Measurements from ENCODE around the gene DAB2.

Gene DAB2

DNA sequence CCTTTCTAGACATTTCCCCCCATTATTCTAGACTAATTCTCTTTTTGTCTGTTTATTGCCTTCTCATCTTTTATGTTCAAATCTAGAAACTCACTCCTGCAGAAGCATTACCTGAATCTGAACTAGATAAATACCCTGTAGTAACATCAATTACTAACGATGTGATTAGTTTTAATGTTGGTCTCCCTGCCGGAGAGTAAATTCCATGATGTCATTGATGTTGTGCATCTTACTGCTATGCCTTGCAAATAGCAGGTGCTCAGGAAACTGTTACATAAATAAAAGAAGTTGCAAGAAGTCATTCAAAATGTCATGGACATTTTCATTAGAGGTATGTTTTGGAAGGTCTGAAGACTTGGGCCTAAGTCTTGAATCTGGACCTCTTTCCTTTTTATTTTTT lies 37.5 kb downstream of the DAB2 start:
- DNase-seq (ENCODE audit: low spot score): no peak

DNA sequence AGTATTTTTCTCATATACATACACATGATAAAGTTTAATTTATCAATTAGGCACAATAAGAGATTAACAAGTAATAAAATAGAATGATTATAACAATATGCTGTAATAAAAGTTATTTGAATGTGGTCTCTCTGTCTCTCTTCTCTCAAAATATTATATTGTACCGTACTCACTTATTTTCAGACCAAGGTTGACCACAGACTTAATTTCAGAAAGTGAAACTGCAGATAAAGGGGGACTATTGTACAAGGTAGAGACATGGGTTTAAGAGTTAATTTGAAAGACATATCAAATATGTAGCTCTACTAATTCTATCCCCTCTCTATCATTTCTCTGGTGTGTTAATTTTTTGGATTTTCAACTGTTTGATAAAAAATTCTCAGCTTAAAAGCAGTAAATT lies 40.5 kb downstream of the DAB2 start:
- no peak for DNase-seq (ENCODE audit: low spot score)

DNA sequence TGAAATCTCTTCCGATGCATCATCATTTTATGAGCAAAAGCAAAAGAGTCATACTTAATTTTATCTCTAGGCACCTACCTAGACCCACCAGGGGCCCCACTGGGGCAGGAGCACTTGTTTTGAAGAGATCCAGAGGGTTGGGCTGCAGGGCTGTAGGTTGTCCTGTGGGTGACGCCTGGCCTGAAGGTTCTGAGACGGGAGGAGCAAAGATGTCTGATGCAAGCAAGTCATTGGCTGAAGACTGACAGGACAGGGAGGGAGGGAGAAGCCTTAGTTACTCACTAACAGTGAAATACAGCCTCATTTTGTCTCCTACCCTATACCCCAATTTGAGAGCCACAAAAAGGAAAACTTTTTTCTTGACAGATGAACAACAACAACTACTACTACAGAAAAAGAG lies 43.4 kb downstream of the DAB2 start:
- no peak for DNase-seq (ENCODE audit: low spot score)

DNA sequence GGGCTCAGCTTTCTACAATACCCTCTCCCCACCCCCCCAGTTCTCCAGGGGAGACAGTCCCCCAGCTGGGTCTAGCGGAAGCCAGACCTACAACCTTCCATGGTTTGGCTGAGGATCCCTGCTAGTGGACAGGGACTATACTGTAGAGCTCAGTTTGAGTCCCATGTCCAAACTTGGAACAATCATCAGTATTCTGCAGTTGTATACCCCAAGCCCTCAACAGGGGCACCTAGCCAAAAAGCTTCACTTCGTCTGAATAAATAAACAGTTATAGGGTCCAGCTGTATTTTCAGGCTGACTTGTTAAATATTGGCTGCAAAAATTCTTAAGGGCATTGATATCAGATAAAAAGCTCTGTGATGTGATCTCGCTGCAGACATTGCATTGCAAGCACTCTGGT lies 45.1 kb downstream of the DAB2 start:
- DNase-seq (ENCODE audit: low spot score): no peak

DNA sequence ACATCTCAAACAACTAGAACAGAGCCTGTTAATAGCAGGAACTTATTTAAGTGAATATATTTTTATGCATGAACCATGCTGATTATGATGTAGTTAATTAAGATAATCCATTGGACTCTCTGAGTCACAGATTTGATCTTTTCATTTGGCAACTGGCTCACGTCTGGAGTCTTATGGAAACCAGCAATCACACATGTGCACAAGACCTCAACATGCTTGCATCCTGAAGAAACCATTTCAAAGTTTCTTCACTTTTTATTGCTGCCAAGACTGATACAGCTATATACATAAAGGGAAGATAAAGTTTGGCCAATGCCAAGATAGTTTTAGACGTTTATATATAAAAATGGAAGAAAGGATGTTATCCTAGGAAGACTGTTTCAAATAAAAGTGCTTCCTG lies 47.2 kb downstream of the DAB2 start:
- no peak for DNase-seq (ENCODE audit: low spot score)

DNA sequence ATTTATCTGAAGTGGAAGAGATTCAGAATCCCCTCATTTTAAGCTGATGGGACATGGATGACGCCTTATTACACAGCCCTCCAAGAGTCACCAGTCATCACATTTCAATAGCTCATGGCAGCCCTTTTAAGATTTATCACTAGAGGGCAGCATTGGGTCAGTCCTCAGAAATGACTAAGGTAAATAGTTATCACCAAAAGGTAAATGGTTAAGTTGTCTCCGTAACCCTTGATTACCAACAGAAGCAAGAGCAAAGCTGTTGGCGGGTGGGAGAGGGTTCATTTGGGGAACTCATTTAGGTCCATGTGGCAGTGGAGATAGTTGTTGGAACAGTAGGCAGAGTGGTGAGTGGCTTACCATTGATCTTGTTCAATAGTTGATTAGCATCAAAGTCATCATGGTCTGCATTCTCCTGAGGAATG lies 48.5 kb downstream of the DAB2 start:
- DNase-seq (ENCODE audit: low spot score): peak; percentile 18

DNA sequence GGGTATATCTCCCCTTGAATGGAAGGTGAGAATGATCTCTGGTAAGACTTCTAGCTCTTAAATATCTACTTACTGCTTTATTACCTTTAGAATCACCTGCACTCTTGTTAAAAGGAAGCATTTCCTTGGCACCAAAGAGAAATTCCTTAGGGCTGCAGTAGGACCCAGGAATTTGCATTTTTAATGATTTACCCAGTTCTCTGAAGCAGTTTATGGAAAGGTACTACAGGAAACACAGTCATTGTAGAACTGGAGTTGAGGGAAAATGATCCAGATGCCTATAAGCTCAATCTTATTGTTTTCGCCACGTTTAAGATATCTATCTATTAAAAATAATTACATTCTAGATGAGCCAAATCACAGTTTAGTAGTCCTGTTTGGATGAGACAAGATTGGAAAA lies 51.0 kb downstream of the DAB2 start:
- DNase-seq (ENCODE audit: low spot score): no peak

DNA sequence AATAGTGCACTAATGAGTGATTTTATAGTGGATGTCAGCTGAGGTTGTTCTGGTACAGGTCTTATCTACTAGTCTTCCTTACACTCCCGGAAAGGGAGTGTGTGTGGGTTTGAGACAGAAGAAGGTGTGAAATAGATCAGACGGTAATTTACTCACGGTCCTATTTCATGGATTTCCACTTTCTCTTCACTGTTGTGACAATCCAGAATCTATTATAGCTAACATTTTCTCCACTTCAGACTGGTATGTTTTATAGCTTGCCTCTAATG lies 53.5 kb downstream of the DAB2 start:
- DNase-seq (ENCODE audit: low spot score): no peak

DNA sequence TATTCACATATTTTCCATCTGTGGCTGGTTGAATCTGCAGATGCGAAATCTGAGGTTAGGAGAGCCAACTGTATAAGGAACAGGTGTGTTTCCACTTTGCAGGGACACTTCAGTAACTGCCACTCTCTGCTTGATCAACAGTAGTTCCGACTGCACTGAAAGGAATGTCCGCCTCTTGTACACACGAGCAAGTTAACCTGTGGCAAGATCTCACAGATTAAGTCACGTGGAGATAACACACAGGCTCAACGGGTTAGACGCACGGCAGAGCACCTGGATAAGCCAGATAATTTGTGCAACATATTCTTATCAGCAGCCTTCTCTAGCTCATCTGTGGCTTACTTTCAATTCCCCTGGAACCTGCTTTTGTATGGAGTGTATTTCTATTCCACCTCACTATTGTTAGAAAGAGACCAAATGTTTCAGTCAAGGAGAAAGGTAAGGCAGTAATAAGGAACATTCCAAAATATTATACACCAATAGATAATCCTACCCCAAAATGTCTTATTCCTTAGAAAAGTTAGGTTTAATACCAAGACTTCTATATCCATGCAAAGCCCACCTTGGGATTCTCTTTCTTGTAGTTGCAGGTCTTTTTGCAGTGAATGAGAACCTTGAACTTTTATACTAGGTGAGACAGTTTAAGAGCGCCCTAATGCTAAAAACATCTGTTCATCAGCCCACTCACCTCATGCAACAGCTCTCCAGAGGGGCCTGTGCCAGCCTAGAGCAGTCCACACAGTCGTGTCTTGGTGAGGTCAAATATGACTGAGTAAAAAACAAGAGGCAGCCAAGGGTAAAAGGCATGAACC lies 54.0 kb downstream of the DAB2 start:
- DNase-seq (ENCODE audit: low spot score): no peak

DNA sequence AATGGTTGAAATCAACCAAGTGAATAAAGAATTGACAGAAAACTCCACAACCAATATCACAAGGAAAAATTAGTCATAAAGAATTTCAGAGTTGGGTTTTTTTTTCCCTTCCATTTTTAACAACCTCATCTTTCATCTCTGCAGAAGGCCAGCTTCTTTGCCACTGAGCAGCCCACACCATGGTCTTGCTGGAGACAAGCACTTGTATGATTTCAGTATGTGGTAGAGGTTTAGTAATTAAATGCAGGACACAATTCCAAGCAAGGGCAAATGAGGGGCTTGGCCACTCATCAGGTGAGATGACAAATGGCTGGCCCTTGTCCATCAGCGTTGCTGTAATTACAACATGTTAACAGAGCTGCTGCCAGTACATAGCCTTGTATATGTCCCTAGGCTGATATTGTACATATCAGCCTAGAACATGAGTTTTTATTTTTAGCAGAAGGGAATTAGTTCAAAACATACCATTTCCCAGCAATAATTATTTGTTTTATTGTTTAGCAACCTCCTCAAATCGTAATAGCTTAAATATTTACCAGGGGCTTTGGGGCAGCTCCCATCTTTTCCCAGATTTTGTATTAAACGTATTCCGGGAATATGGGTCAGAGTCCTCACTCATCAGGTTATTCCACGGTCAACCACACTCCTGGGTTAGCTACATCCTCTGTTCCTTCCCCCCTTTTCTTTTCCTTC lies 55.5 kb downstream of the DAB2 start:
- no peak for DNase-seq (ENCODE audit: low spot score)

DNA sequence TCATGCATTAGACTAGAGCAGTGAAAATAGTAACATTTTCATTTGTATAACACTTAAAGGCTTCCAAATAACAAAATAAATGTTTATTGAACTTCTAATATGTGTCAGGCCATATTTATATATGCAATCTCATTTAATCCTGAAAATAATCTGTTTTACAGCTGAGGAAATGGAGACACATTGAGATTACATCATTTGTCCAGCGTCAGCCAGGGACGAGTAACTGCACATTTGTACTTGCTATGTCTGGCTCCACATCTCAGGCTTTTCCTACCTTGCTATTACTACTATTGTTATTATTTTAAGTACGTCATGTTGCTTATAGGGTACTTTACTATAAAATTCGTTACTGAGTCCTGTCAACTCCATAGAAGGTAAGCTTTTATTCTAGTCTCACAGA lies 56.7 kb downstream of the DAB2 start:
- DNase-seq (ENCODE audit: low spot score): no peak

DNA sequence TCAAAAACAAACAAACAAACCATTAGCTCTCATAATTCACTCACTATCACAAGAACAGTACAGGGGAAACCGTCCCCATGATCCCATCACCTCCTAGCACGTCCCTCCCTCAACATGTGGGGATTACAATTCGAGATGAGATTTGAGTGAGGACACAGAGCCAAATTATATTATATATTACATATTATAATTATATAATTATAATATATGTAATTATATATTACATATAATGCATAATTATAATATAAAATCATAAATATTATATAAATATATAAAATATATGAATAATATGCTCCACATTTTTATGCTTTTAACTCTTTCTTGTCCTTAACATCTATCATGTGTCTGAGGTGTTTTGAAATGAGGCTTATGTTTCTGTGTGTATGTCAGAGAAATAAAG lies 57.1 kb downstream of the DAB2 start:
- DNase-seq (ENCODE audit: low spot score): no peak

DNA sequence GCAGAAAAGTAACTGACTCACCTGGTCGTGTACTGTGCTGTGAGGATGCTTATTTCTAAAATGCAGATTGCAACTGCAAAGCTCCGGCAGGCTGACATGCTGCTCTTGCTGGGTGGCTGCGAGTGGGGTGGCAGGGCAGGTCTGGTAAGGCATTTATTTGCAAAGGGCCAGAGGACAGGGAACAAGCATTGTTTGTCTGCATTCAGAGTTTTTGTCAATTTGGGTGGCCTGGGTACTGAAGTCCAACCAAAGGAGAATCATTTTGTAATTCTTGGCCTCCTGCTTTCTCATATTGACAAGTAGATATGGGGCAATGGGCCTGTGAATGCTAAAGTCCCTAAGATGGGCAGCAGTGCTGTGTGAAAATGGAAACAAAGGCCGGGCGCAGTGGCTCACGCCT lies 60.4 kb downstream of the DAB2 start, which contains the start of gene C9:
C9 (minus strand) TSS at position 129 of the 400 bp plus-strand sequence; CDS start at position 98, 31 bp downstream.
- no peak for DNase-seq (ENCODE audit: low spot score)

DNA sequence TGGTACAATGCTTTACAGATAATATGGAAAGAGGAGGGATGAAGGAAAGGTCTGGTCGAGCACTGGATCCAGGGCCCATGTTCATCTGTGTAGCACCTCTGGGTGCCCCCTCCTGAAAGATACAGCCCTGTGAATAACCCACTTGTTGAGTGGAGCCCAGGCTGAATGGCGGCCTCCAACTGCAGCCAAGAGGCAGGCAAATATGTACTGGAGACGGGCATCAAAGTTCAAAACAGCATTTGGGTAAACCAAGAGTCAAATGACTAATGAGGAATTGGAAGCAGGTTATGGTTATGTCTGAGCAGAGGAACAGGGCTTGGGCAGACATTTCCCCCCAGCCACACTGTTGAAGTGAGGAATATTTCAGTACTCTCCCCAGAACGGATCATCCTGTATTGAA lies 61.6 kb downstream of the DAB2 start:
- DNase-seq (ENCODE audit: low spot score): no peak

DNA sequence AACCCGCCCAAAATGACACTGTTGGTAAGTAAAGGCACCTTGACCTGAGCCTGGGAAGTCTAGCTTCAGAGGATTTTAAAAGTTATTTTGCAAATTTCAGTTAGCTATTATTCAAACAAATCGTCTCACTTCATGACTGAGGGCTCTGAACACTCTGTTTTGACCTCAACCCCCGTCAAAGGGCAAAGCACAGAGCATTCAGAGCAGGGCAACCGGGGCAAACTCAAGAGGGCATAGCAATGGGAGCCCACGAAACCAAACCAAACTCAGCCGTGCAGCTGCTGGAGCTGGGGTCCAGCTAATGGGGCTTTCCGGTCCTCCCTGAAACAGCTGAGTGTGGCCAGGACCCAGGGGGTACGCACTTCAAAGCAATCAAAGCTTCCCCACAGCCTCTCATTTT lies 62.1 kb downstream of the DAB2 start:
- DNase-seq (ENCODE audit: low spot score): no peak

DNA sequence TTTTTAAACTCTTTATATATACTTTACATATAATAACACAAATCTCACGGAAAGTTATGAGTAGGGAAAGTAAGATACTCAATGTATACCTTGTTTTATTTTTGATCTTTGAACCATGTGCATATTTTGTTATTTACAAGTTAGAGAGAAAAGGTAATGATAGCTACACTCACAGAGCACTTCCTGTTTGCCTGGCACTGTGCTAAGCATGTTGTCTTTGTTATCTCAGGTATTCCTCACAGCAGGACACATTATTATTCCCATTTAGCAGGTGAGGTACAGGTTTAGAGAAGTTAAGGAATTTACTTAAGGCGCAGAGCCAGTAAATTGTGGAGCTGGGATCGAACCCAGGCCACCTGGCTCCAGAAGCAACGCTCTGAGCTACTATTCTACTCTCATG lies 63.5 kb downstream of the DAB2 start:
- DNase-seq (ENCODE audit: low spot score): no peak

DNA sequence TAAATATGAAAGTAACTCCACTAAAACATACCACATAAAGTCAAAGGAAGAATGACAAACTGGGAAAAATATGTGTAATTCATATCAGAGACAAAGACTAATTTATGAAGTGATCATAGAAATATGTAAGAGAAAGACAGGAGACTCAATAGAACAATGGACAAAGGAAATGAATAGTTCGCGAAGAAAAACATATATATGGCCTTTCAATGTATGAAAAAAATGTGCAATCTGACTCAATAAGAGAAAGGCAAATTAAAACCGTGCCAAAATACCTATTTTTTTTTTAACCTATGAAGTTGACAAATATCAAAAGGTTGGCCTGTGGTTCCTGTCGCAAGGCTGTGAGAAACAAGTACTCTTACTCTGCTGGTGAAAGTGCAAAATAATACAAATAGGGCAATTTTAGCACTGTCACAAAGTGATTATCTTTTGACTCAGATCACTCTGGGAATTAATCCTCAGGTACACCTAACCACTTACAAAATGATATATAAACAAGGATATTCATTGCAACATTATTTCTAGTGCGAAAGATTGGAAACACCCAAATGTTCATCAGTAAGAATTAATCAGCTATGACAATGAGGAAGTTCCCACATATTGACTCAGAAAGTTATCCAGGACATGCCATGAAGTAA lies 64.2 kb downstream of the DAB2 start:
- DNase-seq (ENCODE audit: low spot score): no peak

DNA sequence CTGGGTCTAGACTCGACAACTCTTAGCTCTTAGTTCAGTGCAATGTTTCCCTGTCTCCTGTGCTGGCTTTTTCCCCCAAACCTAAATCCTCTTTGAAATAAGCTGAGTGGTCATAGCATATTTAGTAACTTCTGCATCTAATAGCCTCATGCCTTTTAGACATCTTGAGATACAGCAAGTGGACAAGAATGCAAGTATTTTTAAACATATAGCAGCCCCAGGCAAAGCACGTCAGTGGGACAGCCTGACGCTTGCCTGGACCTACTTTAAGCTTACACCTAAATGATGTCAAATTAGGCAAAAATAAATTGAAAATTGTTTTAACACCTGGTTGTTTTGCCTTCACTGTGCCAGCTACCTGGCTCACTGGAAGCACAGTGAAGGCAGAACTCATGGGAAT lies 68.5 kb downstream of the DAB2 start:
- DNase-seq (ENCODE audit: low spot score): no peak

DNA sequence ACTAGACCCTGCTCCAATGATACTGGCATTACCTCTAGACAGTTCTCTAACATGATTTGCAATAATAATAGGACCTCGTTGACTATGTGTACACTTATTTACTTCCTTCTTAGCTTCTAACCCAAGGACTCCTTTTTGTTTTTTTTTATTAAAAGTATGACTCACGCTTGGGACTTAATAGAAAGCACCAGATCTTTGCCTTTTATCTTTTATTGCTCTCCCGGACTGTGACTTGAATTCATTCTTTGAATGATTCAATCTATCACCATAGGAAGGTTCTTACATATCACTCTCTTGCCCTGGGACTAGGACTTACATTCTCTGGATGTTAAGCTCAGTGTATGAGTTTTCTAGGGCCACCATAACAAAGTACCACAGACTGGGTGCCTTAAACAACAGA lies 69.5 kb downstream of the DAB2 start:
- DNase-seq (ENCODE audit: low spot score): no peak

DNA sequence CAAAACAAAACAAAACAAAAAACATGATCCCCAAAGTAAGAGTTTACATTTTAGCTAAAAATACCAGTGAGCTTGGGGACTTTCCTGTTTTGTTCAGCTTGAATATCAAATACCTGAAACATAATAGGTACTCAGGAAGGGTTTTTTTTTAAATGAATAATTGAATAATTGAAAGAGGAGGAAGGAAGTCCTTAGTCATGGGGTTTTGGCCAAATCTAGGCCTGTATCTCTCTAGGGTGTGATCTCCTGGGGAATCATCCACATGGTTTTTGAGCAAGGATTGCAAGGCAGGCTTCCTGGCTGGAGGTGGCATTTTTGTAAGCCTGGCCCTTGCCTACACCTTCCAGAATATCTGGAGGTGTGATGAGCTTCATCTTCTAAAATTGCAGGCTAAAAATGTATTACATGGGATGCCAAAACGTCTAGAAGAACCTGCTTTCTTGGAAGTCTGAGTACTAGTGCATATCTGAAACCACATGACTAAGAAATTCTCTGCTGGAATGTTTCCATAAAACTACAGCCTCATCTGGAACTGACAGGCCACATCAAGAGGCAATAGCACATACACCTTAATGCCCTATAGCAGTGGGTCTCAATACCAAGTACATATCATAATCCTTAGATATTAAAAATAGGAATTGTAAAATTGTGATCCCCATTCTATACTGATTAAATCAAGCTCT lies 70.9 kb downstream of the DAB2 start:
- DNase-seq (ENCODE audit: low spot score): no peak

DNA sequence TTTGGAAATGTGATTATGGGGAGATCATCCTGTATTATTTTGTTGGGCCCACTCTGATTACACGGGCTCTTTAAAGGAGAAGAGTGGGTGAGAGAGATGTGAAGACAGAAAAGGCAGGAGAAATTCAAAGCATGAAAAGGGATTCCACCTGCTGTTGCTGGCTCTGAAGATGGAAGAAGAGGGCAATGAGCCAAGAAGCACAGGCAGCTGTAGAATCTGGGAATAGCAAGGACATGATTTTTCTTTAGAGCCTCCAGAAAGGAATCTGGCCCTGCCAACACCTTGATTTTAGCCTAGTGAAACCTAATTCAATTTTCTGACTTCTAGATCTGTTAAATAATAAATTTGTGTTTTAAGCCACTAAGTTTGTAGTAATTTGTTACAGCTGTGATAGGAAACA lies 71.8 kb downstream of the DAB2 start:
- no peak for DNase-seq (ENCODE audit: low spot score)

DNA sequence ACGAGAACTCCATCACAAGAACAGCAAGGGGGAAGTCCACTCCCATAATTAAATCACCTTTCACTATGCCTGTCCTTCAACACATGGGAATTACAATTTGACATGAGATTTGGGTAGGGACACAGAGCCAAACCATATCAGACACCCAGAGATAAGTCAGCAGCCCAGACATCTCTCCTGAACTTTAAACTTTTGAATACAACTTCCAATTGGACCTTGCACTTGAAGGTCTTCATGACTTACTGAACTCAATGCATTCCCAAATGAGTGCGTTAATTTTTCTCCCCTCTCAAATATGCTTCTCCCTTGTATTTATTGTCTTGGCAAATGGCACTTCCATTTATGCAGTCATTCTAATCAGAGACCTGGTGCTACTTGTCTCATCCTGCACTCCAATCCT lies 72.6 kb downstream of the DAB2 start:
- DNase-seq (ENCODE audit: low spot score): no peak

DNA sequence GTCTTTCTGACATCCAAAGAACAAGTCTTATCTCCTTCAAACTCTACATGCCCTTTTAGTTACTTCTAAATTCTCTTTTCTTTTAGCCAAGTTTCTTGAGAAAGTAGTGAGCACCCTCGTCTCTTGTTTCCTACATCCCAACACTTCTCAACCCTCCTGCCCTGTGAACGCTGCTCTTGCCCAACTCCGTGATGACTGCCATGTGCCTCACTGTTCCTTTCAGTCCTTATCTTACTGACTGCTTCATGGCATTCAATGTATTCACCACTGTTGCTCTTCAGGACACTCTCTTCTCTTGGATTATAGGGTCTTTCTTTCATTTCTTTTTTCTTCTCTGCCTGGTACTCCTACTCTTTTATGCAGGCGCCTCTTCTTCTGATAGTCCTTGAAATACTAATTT lies 75.3 kb downstream of the DAB2 start:
- DNase-seq (ENCODE audit: low spot score): no peak
